GM12878 (cell line): ENCODE data around the gene SHISA4. TPM values are rescaled to one million over a fixed set of nuclear protein-coding genes. Genes with fewer than 3 reads are reported as not detected.

Source experiments
- ATAC-seq: fragments of 200-7000 bp; cut with Tn5 transposase; 3 replicates; pipeline ENCODE4 v1.9.1; 2020; ENCODE audit warnings: mild to moderate bottlenecking, moderate library complexity
- BruUV-seq: library from RNA; stranded (reverse); fragments of 400-500 nt; replicated peaks from 2 replicates; lab custom pipeline; 2021; lab: Mats Ljungman, UMichigan
- CTCF ChIA-PET: fragments of 300-600 bp; sonication (Branson Sonifier 250); formaldehyde crosslinking; extraction: SDS; loops from one replicate; lab custom pipeline; 2021; ENCODE audit warnings: inconsistent platforms; lab: Yijun Ruan, JAX
- POLR2A ChIA-PET: fragments of 350-600 bp; formaldehyde crosslinking; extraction: SDS; loops from one replicate; lab custom pipeline; 2021; ENCODE audit warnings: inconsistent platforms; lab: Charles Lee
- RAD21 ChIA-PET: fragments of 300-600 bp; sonication (Branson Sonifier 250); formaldehyde crosslinking; loops from one replicate; lab custom pipeline; 2023; ENCODE audit warnings: antibody characterized with exemption; ENCODE audit not compliant: unreplicated experiment; lab: Charles Lee
- SMC1A ChIA-PET: fragments of 300-600 bp; sonication (Branson Sonifier 250); formaldehyde crosslinking; loops from one replicate; lab custom pipeline; 2023; ENCODE audit not compliant: unreplicated experiment, uncharacterized antibody; lab: Charles Lee
- DNase-seq: peaks from one replicate; pipeline ENCODE4 v3.0.0-alpha.2; 2011; ENCODE audit warnings: low read depth, low spot score
- FAIRE-seq: peaks from 3 replicates; lab custom pipeline; 2011; peaks lifted over from hg19 to GRCh38; lab: Jason Lieb, UNC
- H2AFZ ChIP-seq: 2 replicates; pipeline ENCODE4 v1.6.0; 2011; ENCODE audit warnings: low read depth, low read length, control low read depth; ENCODE audit not compliant: control insufficient read depth
- H3K27ac ChIP-seq: 2 replicates; pipeline ENCODE4 v1.5.1; 2011; ENCODE audit warnings: control low read depth; ENCODE audit not compliant: control insufficient read depth, insufficient read depth
- H3K27me3 ChIP-seq, 2 experiments: replicated peaks in 1 of 2; 2 replicates each; pipeline versions ENCODE4 v1.6.0 to v1.6.1; 2011; ENCODE audit warnings: low read length in 1 of 2; ENCODE audit not compliant: control insufficient read depth in 2 of 2, insufficient read depth in 2 of 2
- H3K36me3 ChIP-seq, 2 experiments: 2 replicates each; pipeline ENCODE4 v1.5.1; 2011; ENCODE audit warnings: low read length in 1 of 2; ENCODE audit not compliant: control insufficient read depth in 2 of 2, insufficient read depth in 2 of 2
- H3K4me1 ChIP-seq: 2 replicates; pipeline ENCODE4 v1.6.1; 2011; ENCODE audit warnings: mild to moderate bottlenecking, low read length, moderate library complexity, mixed read lengths; ENCODE audit not compliant: control insufficient read depth, insufficient read depth
- H3K4me2 ChIP-seq: 2 replicates; pipeline ENCODE4 v1.6.0; 2011; ENCODE audit warnings: control low read depth; ENCODE audit not compliant: control insufficient read depth, insufficient read depth
- H3K4me3 ChIP-seq: fragments of 200-600 bp; sonication (generic); 2 replicates; pipeline ENCODE4 v1.5.1; 2016
- H3K79me2 ChIP-seq: 2 replicates; pipeline ENCODE4 v1.6.0; 2011; ENCODE audit warnings: low read length; ENCODE audit not compliant: control insufficient read depth, insufficient read depth
- H3K9ac ChIP-seq: 2 replicates; pipeline ENCODE4 v1.8.0; 2011; ENCODE audit warnings: low read length, control low read depth, mixed read lengths; ENCODE audit not compliant: control insufficient read depth, insufficient read depth
- H3K9me3 ChIP-seq: replicated peaks from 3 replicates; pipeline ENCODE4 v1.5.1; 2011; ENCODE audit warnings: mild to moderate bottlenecking, low read length; ENCODE audit not compliant: control insufficient read depth, insufficient read depth
- H4K20me1 ChIP-seq: 2 replicates; pipeline ENCODE4 v1.6.0; 2011; ENCODE audit not compliant: control insufficient read depth, insufficient read depth
- CHD2 ChIP-seq: IDR thresholded peaks from 2 replicates; pipeline ENCODE4 v1.6.1; 2011; ENCODE audit warnings: low read depth, low read length, improper control_type of control experiment, borderline replicate concordance
- KDM1A ChIP-seq: fragments of 200-600 bp; sonication (generic); IDR thresholded peaks from 2 replicates; pipeline ENCODE4 v1.6.1; 2016; ENCODE audit warnings: borderline replicate concordance
- NBN ChIP-seq: fragments of 450-650 bp; IDR thresholded peaks from 2 replicates; pipeline ENCODE4 v1.6.1; 2016
- POLR2AphosphoS2 ChIP-seq: IDR thresholded peaks from 2 replicates; pipeline ENCODE4 v1.6.1; 2011; ENCODE audit warnings: low read depth, mild to moderate bottlenecking, low read length, improper control_type of control experiment, moderate library complexity
- SREBF2 ChIP-seq: IDR thresholded peaks from 2 replicates; pipeline ENCODE4 v1.6.1; 2012; ENCODE audit warnings: mild to moderate bottlenecking, low read length
- WGBS: methylation state at CpG from one replicate; pipeline ENCODE4 v1.1.6; 2016; ENCODE audit warnings: low lambda C conversion rate; ENCODE audit not compliant: insufficient replicate concordance, insufficient coverage; ENCODE audit errors: missing lambda C conversion rate; 5-methylcytosine and 5-hydroxymethylcytosine counted together
- in situ Hi-C: fragments of 300-500 bp; cut with MboI; formaldehyde crosslinking; loops from 9 replicates; pipeline ENCODE4 v1.14.3; 2018; ENCODE audit warnings: mixed read lengths
- intact Hi-C: fragments of 100-400 bp; cut with micrococcal nuclease; formaldehyde crosslinking; loops from one replicate; pipeline ENCODE4 v1.14.2; 2022; ENCODE audit not compliant: unreplicated experiment
- polyA plus RNA-seq, 11 experiments: library from polyadenylated mRNA; depleted of rRNA in 4 of 11; unstranded in 6 of 11; stranded (reverse) in 5 of 11; fragments of >200 nt; fragmentation: Nextera tagmentation in 4 of 11; fragmentation: Illumina TruSeq in 1 of 11; extraction: Ambion mirVana in 4 of 11; extraction: Trizol in 1 of 11; gene quantifications; 1 replicate in 1 of 11; 2 replicates in 10 of 11; pipeline versions ENCODE4 v1.2.1 to v1.2.3, GENCODE V29; 2011 to 2016; ENCODE audit warnings: inconsistent platforms in 2 of 11, missing spikeins in 2 of 11, low read depth in 1 of 11
- total RNA-seq, 4 experiments: library from RNA; depleted of rRNA in 3 of 4; stranded (reverse); fragments of >200 nt in 3 of 4; fragmentation: Illumina TruSeq in 1 of 4; extraction: Trizol in 1 of 4; gene quantifications; 2 replicates each; pipeline versions ENCODE4 v1.2.1 to v1.2.3, GENCODE V29; 2013 to 2021
- TF ChIP-seq, protein P1 (sequence below): fragments of 450-650 bp; IDR thresholded peaks from 2 replicates; pipeline ENCODE4 v1.6.1; 2017; ENCODE audit warnings: mild to moderate bottlenecking, moderate library complexity

The SHISA4 gene
- total and polyA plus RNA-seq, 10 of the 15 experiments (the other 5 are each of a cell fraction or from before 2014, with no cell fraction given): 0.07 TPM; not detected in 8

DNA sequence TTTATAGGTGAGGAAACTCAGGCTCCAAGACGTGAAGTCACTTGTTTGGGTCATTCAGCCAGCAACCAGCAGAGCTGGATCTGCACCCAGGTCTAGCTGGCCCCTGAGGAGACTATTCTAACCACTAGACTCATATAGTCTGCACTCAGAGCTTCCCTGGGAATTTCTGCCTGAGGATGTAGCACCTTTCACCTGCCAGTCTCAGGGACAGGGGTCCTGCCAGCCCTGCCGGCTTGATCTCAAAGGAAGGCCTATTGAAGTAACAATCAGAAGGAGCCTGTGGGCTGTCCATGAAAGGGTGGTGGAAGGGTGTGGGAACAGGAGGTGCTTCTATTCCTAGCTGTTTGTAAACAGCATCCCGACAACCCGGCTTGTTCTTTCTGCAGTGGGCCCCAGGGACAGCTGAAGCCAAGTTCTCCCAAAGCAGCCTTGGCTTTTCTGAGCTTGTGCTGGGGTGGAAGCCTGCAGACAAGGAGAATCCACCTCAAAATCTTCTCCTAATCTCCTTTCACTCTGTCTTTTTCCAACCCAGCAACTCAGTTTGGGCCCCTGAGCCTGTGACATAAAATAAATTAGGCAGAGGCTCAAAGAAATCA lies 49.8 kb downstream of the SHISA4 start:
- Histone ChIP-seq H4K20me1 (no peaks in the 10 kb centered on the region), H2AFZ (no peak overlapping the region), H3K4me3 (no peak overlapping the region), H3K4me2 (no peak overlapping the region), H3K27ac (no peak overlapping the region), H3K36me3 (no peaks in the 10 kb centered on the region), H3K79me2 (no peaks in the 10 kb centered on the region), H3K9ac (no peak overlapping the region)
- no peak for DNase-seq
- WGBS: 62% methylated on average over 4 of the region's 4 CpGs
- CTCF ChIA-PET: interaction anchor here (1.1 kb wide), 1 partner anchor 43 kb away, joined by 4 read pairs; no protein-coding TSS in a partner anchor
- SMC1A ChIA-PET: no interaction called here
- TF ChIP-seq KDM1A (no peak), POLR2AphosphoS2 (no peak)
- TF ChIP-seq, all 136 proteins: peak for 0
- H3K9me3 ChIP-seq: no peaks in the 10 kb centered on the region
- H3K4me1 ChIP-seq: no peaks in the 10 kb centered on the region
- ATAC-seq (no peak), FAIRE-seq (no peak)
- H3K27me3 ChIP-seq: no peaks in the 10 kb centered on the region; a peak in 2 of 4 replicates
- POLR2A ChIA-PET: no interaction called here
- RAD21 ChIA-PET: no interaction called here
- intact Hi-C loops: no loop called here
- in situ Hi-C loops: no loop called here
- BruUV-seq: no TSS peak

GRCh38 chr1:201939148-201939547 lies 50.5 kb downstream of the SHISA4 start:
- CTCF ChIA-PET: interaction anchor here (1.1 kb wide), 1 partner anchor 43 kb away, joined by 4 read pairs; no protein-coding TSS in a partner anchor
- H3K4me1 ChIP-seq: no peaks in the 10 kb centered on the region
- H4K20me1 ChIP-seq: no peaks in the 10 kb centered on the region
- SMC1A ChIA-PET: no interaction called here
- H3K27me3 ChIP-seq: peaks cover 0 to 3% of the 10 kb centered on the region in 2 experiments; a peak in 2 of 4 replicates
- RAD21 ChIA-PET: no interaction called here
- in situ Hi-C loops: no loop called here
- H3K27ac ChIP-seq: no peak overlapping the region
- H3K9me3 ChIP-seq: no peaks in the 10 kb centered on the region
- no peak overlapping the region for H3K9ac ChIP-seq
- POLR2A ChIA-PET: interaction anchor here (0.6 kb wide), 1 partner anchor 412 kb away, joined by 5 read pairs; no protein-coding TSS in a partner anchor
- intact Hi-C loops: no loop called here
- no TSS peak for BruUV-seq
- TF ChIP-seq NBN: no peak
- no peak for TF ChIP-seq KDM1A
- no peak for TF ChIP-seq SREBF2
- TF ChIP-seq CHD2: no peak
- TF ChIP-seq, protein P1, sequence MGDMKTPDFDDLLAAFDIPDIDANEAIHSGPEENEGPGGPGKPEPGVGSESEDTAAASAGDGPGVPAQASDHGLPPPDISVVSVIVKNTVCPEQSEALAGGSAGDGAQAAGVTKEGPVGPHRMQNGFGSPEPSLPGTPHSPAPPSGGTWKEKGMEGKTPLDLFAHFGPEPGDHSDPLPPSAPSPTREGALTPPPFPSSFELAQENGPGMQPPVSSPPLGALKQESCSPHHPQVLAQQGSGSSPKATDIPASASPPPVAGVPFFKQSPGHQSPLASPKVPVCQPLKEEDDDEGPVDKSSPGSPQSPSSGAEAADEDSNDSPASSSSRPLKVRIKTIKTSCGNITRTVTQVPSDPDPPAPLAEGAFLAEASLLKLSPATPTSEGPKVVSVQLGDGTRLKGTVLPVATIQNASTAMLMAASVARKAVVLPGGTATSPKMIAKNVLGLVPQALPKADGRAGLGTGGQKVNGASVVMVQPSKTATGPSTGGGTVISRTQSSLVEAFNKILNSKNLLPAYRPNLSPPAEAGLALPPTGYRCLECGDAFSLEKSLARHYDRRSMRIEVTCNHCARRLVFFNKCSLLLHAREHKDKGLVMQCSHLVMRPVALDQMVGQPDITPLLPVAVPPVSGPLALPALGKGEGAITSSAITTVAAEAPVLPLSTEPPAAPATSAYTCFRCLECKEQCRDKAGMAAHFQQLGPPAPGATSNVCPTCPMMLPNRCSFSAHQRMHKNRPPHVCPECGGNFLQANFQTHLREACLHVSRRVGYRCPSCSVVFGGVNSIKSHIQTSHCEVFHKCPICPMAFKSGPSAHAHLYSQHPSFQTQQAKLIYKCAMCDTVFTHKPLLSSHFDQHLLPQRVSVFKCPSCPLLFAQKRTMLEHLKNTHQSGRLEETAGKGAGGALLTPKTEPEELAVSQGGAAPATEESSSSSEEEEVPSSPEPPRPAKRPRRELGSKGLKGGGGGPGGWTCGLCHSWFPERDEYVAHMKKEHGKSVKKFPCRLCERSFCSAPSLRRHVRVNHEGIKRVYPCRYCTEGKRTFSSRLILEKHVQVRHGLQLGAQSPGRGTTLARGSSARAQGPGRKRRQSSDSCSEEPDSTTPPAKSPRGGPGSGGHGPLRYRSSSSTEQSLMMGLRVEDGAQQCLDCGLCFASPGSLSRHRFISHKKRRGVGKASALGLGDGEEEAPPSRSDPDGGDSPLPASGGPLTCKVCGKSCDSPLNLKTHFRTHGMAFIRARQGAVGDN: no peak
- TF ChIP-seq, all 136 proteins: peak for 0
- no peak for DNase-seq
- Histone ChIP-seq H2AFZ (no peak overlapping the region), H3K79me2 (no peaks in the 10 kb centered on the region), H3K36me3 (no peaks in the 10 kb centered on the region), H3K4me2 (no peak overlapping the region), H3K4me3 (no peak overlapping the region)
- FAIRE-seq: no peak
- 31% methylated on average over 4 of the region's 4 CpGs for WGBS
- no peak for ATAC-seq
